H1 (cell line): ENCODE measurements around the gene MANF. TPM values are rescaled to one million over a fixed set of nuclear protein-coding genes. Genes with fewer than 3 reads are reported as not detected.

Experiments used
- CTCF ChIA-PET: fragments of 300-600 bp; sonication (Branson Sonifier 250); formaldehyde crosslinking; loops from one replicate; lab custom pipeline; 2021; ENCODE audit not compliant: partially characterized antibody; lab: Charles Lee
- POLR2A ChIA-PET: fragments of 300-600 bp; sonication (Branson Sonifier 250); formaldehyde crosslinking; loops from one replicate; lab custom pipeline; 2021; ENCODE audit warnings: inconsistent platforms; ENCODE audit not compliant: partially characterized antibody; lab: Charles Lee
- DNase-seq, 2 experiments: peaks; one replicate each; pipeline versions ENCODE4 v3.0.0 to v3.0.0-alpha.2; 2010 to 2022; ENCODE audit warnings: low spot score in 2 of 2, low read depth in 1 of 2, mixed read lengths in 1 of 2
- FAIRE-seq: peaks from 2 replicates; lab custom pipeline; 2011; peaks lifted over from hg19 to GRCh38; lab: Jason Lieb, UNC
- H2AFZ ChIP-seq: 2 replicates; pipeline ENCODE4 v1.8.1; 2012; ENCODE audit warnings: low read length, inconsistent platforms
- H2AK5ac ChIP-seq: 2 replicates; pipeline ENCODE4 v1.6.1; 2013; ENCODE audit warnings: low read depth, low read length
- H2BK120ac ChIP-seq: replicated peaks from 2 replicates; pipeline ENCODE3; 2013; ENCODE audit warnings: low read depth, low read length, inconsistent platforms
- H2BK12ac ChIP-seq: 2 replicates; pipeline ENCODE4 v1.6.1; 2013; ENCODE audit warnings: low read depth, low read length
- H2BK15ac ChIP-seq: 2 replicates; pipeline ENCODE4 v1.6.1; 2013; ENCODE audit warnings: low read length
- H2BK20ac ChIP-seq: 2 replicates; pipeline ENCODE4 v1.6.1; 2013; ENCODE audit warnings: low read length
- H2BK5ac ChIP-seq: 2 replicates; pipeline ENCODE4 v1.6.1; 2013; ENCODE audit warnings: low read depth, low read length
- H3K14ac ChIP-seq: 2 replicates; pipeline ENCODE4 v1.6.1; 2013; ENCODE audit warnings: inconsistent platforms; ENCODE audit not compliant: insufficient read length
- H3K18ac ChIP-seq: 2 replicates; pipeline ENCODE4 v1.6.1; 2013; ENCODE audit warnings: low read length; ENCODE audit errors: extremely low read depth
- H3K23ac ChIP-seq: 2 replicates; pipeline ENCODE4 v1.6.1; 2013; ENCODE audit warnings: inconsistent platforms; ENCODE audit not compliant: insufficient read length
- H3K23me2 ChIP-seq: 2 replicates; pipeline ENCODE4 v1.6.1; 2013; ENCODE audit warnings: low read depth, low read length
- H3K27ac ChIP-seq: 2 replicates; pipeline ENCODE4 v1.6.1; 2011; ENCODE audit warnings: low read depth, low read length, inconsistent platforms
- H3K27me3 ChIP-seq, 4 experiments: replicated peaks in 1 of 4; 1 replicate in 1 of 4; 2 replicates in 3 of 4; pipeline versions ENCODE4 v1.6.1 to v1.8.1; 2011 to 2013; ENCODE audit warnings: low read length in 3 of 4, mild to moderate bottlenecking in 3 of 4, inconsistent platforms in 2 of 4, mixed read lengths in 2 of 4, moderate library complexity in 1 of 4; ENCODE audit not compliant: control insufficient read depth in 3 of 4, insufficient read depth in 3 of 4; ENCODE audit errors: extremely low read depth in 1 of 4
- H3K36me3 ChIP-seq, 4 experiments: 2 replicates each; pipeline versions ENCODE4 v1.6.1 to v1.8.1; 2011 to 2013; ENCODE audit warnings: mild to moderate bottlenecking in 4 of 4, low read length in 3 of 4, moderate library complexity in 2 of 4, control low read depth in 1 of 4, inconsistent platforms in 1 of 4; ENCODE audit not compliant: insufficient read depth in 4 of 4, control insufficient read depth in 2 of 4
- H3K4ac ChIP-seq: replicated peaks from 2 replicates; pipeline ENCODE3; 2013; ENCODE audit warnings: low read length, low read depth, mixed read lengths, inconsistent platforms; ENCODE audit not compliant: insufficient read length
- H3K4me1 ChIP-seq, 4 experiments: replicated peaks in 1 of 4; 1 replicate in 1 of 4; 2 replicates in 3 of 4; pipeline versions ENCODE4 v1.6.1 to v1.8.1; 2011 to 2013; ENCODE audit warnings: low read length in 3 of 4, inconsistent platforms in 2 of 4, mixed read lengths in 1 of 4; ENCODE audit not compliant: insufficient read depth in 4 of 4, control insufficient read depth in 3 of 4
- H3K4me2 ChIP-seq, 2 experiments: 2 replicates each; pipeline versions ENCODE4 v1.6.1 to v1.8.1; 2011 to 2013; ENCODE audit warnings: low read depth in 2 of 2, low read length in 2 of 2, control low read depth in 1 of 2, inconsistent platforms in 1 of 2, mild to moderate bottlenecking in 1 of 2; ENCODE audit not compliant: insufficient read depth in 1 of 2
- H3K4me3 ChIP-seq, 4 experiments: fragments of 200-600, 300-600 bp in 1 of 4; sonication (generic), shearing (Covaris generic), sonication (Bioruptor Twin) in 1 of 4; 2 replicates each; pipeline versions ENCODE4 v1.5.1 to v1.8.1; 2011 to 2016; ENCODE audit warnings: low read length in 4 of 4, low read depth in 3 of 4, control low read depth in 2 of 4, inconsistent platforms in 2 of 4, mild to moderate bottlenecking in 2 of 4, mixed read lengths in 1 of 4, moderate library complexity in 1 of 4; ENCODE audit not compliant: insufficient read depth in 2 of 4; ENCODE audit errors: extremely low read depth in 1 of 4
- H3K56ac ChIP-seq: replicated peaks from 2 replicates; pipeline ENCODE3; 2013; ENCODE audit warnings: low read depth, mild to moderate bottlenecking, mixed read lengths, low read length, inconsistent platforms; ENCODE audit not compliant: insufficient read length
- H3K79me1 ChIP-seq: 2 replicates; pipeline ENCODE4 v1.6.1; 2013; ENCODE audit warnings: low read depth, low read length, control low read depth
- H3K79me2 ChIP-seq, 2 experiments: 2 replicates each; pipeline versions ENCODE4 v1.6.1 to v1.8.1; 2012 to 2013; ENCODE audit warnings: low read length in 2 of 2, mild to moderate bottlenecking in 2 of 2, inconsistent platforms in 1 of 2; ENCODE audit not compliant: insufficient read depth in 2 of 2, control insufficient read depth in 1 of 2
- H3K9ac ChIP-seq, 4 experiments: replicated peaks in 1 of 4; 1 replicate in 1 of 4; 2 replicates in 3 of 4; pipeline versions ENCODE4 v1.6.1 to v1.8.1; 2011 to 2013; ENCODE audit warnings: low read depth in 3 of 4, low read length in 3 of 4, control low read depth in 2 of 4, mild to moderate bottlenecking in 2 of 4, moderate library complexity in 2 of 4, inconsistent platforms in 1 of 4; ENCODE audit errors: extremely low read depth in 1 of 4
- H3K9me3 ChIP-seq, 2 experiments: 2 replicates each; pipeline versions ENCODE4 v1.6.1 to v1.8.1; 2012 to 2013; ENCODE audit warnings: mild to moderate bottlenecking in 2 of 2, moderate library complexity in 2 of 2, control low read depth in 1 of 2, inconsistent platforms in 1 of 2, low read depth in 1 of 2, low read length in 1 of 2, mixed read lengths in 1 of 2; ENCODE audit not compliant: insufficient read depth in 2 of 2
- H4K20me1 ChIP-seq, 2 experiments: replicated peaks in 1 of 2; 2 replicates each; pipeline versions ENCODE3 to v1.8.1; 2011 to 2013; ENCODE audit warnings: inconsistent platforms in 2 of 2, low read length in 2 of 2, mild to moderate bottlenecking in 1 of 2; ENCODE audit not compliant: insufficient read depth in 2 of 2, control insufficient read depth in 1 of 2
- H4K5ac ChIP-seq: 2 replicates; pipeline ENCODE4 v1.6.1; 2013; ENCODE audit warnings: low read length, low read depth, mixed read lengths, inconsistent platforms; ENCODE audit not compliant: insufficient read length
- H4K8ac ChIP-seq: 2 replicates; pipeline ENCODE4 v1.8.0; 2013; ENCODE audit warnings: mild to moderate bottlenecking, moderate library complexity, low read length, inconsistent platforms; ENCODE audit not compliant: insufficient read depth; ENCODE audit errors: extremely low read depth
- H4K91ac ChIP-seq: replicated peaks from 2 replicates; pipeline ENCODE3; 2013; ENCODE audit warnings: low read length, mixed read lengths, inconsistent platforms; ENCODE audit not compliant: insufficient read length
- POLR2A ChIP-seq, 2 experiments: IDR thresholded peaks; 1 replicate in 1 of 2; 2 replicates in 1 of 2; pipeline ENCODE4 v1.6.1; 2011; ENCODE audit warnings: low read depth in 2 of 2, low read length in 2 of 2, mild to moderate bottlenecking in 2 of 2; ENCODE audit errors: control extremely low read depth in 1 of 2
- SRF ChIP-seq: IDR thresholded peaks from 2 replicates; pipeline ENCODE4 v1.6.1; 2011; ENCODE audit warnings: mild to moderate bottlenecking, low read depth, low read length, moderate library complexity
- SUZ12 ChIP-seq: fragments of 200-600 bp; sonication (generic); IDR thresholded peaks from 2 replicates; pipeline ENCODE4 v1.6.1; 2012; ENCODE audit warnings: mild to moderate bottlenecking, inconsistent platforms, low read length, moderate library complexity, mixed read lengths
- WGBS, 2 experiments: shearing (Covaris generic) in 1 of 2; methylation state at CpG; one replicate each; pipeline versions ENCODE4 v1.1.6 to v1.1.7; 2013 to 2015; ENCODE audit warnings: low lambda C conversion rate in 2 of 2, mixed read lengths in 2 of 2, inconsistent platforms in 1 of 2, low coverage in 1 of 2, missing lambda C conversion rate in 1 of 2; ENCODE audit not compliant: insufficient replicate concordance in 2 of 2, insufficient coverage in 1 of 2, insufficient read length in 1 of 2; ENCODE audit errors: extremely low coverage in 1 of 2, missing lambda C conversion rate in 1 of 2; 5-methylcytosine and 5-hydroxymethylcytosine counted together
- polyA plus RNA-seq, 7 experiments: library from polyadenylated mRNA; depleted of rRNA in 3 of 7; stranded (reverse) in 5 of 7; unstranded in 2 of 7; fragments of >200 nt in 5 of 7; fragments of 200-250 nt in 2 of 7; gene quantifications; 1 replicate in 5 of 7; 2 replicates in 1 of 7; 4 replicates in 1 of 7; pipeline versions ENCODE4 v1.2.1 to v1.2.3, GENCODE V29; 2011 to 2013; ENCODE audit warnings: missing spikeins in 2 of 7, mixed read lengths in 2 of 7
- total RNA-seq: library from RNA; stranded (reverse); fragmentation: NEBNext Ultra II Directional; extraction: Animal tissue kit (Norgen Biotek cat#: 25700); gene quantifications from 2 replicates; pipeline ENCODE4 v1.2.1, GENCODE V29; 2021

The MANF gene
- total and polyA plus RNA-seq, 2 of the 8 experiments (the other 6 are each of a cell fraction or from before 2014, with no cell fraction given) = 37.5 to 159 TPM

DNA sequence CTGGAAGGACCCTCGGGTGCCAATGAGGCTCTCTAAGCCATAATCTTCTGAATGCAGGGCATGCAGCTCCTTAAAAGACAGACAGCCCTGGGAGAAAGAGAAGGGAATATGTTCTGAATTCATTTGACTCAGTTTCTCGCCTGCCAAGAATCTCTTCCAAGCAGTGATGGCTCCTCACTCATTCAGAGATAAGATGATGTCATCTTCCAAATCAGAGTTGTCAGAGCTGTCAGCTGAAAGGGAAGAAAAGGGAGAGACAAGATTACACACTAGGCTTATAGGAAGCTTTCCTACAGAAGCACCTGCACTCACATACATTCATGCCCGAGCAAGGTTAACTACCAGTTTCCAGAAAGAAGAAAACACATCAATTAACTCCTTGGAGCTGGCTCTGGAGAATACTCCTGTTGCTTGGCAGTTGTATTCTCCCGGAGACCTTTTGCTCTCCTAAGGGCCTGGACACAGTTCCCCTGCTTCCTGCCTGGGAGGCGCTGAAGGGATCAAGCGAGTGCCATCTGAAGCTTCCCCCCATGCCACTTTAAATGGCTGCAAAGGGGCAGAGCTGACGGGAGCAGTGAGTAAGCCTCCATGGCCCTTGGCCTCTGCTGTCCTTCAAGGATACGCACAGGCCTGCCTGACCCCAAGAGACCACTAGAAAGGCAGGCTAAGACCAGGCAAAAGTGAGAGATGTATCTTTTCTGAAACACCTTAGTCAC is 13.7 kb downstream of the MANF start:
- Histone ChIP-seq H2BK120ac (no peak overlapping the region), H3K4me1 (peaks cover 0 to 5% (median 2%) of the 10 kb centered on the region in 4 experiments; a peak in 3 of 7 replicates), H3K27me3 (no peaks in the 10 kb centered on the region), H3K18ac (no peak overlapping the region), H3K4me3 (no peak overlapping the region), H4K91ac (no peak overlapping the region), H2BK5ac (no peak overlapping the region), H3K79me1 (peaks cover 6% of the 10 kb centered on the region), H3K4ac (no peak overlapping the region), H3K14ac (no peak overlapping the region), H2AK5ac (no peak overlapping the region), H3K79me2 (peaks cover 3 to 22% of the 10 kb centered on the region in 2 experiments; a peak in 3 of 4 replicates), H3K4me2 (no peak overlapping the region), H2BK12ac (no peak overlapping the region), H3K23ac (no peak overlapping the region), H4K20me1 (peaks cover 23 to 25% of the 10 kb centered on the region in 2 experiments), H3K56ac (no peak overlapping the region), H3K36me3 (peaks cover 21 to 65% (median 37%) of the 10 kb centered on the region in 4 experiments), H4K5ac (no peak overlapping the region), H2BK20ac (no peak overlapping the region), H3K23me2 (no peaks in the 10 kb centered on the region), H3K9ac (0 out of 7 replicates have a peak overlapping the region, but pooled peaks of 1 of the 4 experiments have one; percentile 11), H3K9me3 (no peaks in the 10 kb centered on the region), H2BK15ac (no peak overlapping the region), H4K8ac (no peak overlapping the region), H2AFZ (no peak overlapping the region), H3K27ac (no peak overlapping the region)
- ChIA-PET POLR2A (interaction anchor here (1.3 kb wide), 1 partner anchor 11 kb away, joined by 4 read pairs; no protein-coding TSS in a partner anchor), CTCF (interaction anchor here (0.8 to 4.3 kb wide), 7 partner anchors 10 to 283 kb away, joined by 3 to 23 read pairs (median 4); partner anchors contain the start of gene MANF)
- TF ChIP-seq POLR2A (IDR thresholded peaks at IDR 0.05; ENCODE audit: control extremely low read depth in 1 of 2, low read depth in 2 of 2, low read length in 2 of 2) (0 out of 3 replicates have a peak, but pooled peaks of 1 of the 2 experiments have one; percentile 10), SRF (no peak), SUZ12 (no peak)
- no peak for DNase-seq
- WGBS, 2 experiments = 87% methylated on average over 7 of the region's 8 CpGs; no CpG with 5 or more reads in 1 of the 2 experiments
- FAIRE-seq = no peak
